ENCODE data around the gene ABL2.

The ABL2 gene

GRCh38 chr1:179126338-179127060, 103.0 kb downstream of the ABL2 start:
- Histone ChIP-seq H3K27me3 (ENCODE audit: control insufficient read depth, insufficient read depth, low read length) (no peaks in the 10 kb centered on the region), H3K9me3 (ENCODE audit: control insufficient read depth, insufficient read depth, low read length) (no peaks in the 10 kb centered on the region), H3K4me1 (ENCODE audit: control insufficient read depth, insufficient read depth, low read length) (no peaks in the 10 kb centered on the region), H3K4me3 (ENCODE audit: low read depth, low read length) (no peak overlapping the region), H3K9ac (ENCODE audit: low read depth, low read length) (no peak overlapping the region), H3K36me3 (ENCODE audit: control insufficient read depth, insufficient read depth, low read length) (no peaks in the 10 kb centered on the region)

GRCh38 chr1:179124873-179125272, 104.6 kb downstream of the ABL2 start:
- no peak overlapping the region for H3K4me3 ChIP-seq (ENCODE audit: low read depth, low read length)
- no peaks in the 10 kb centered on the region for H3K36me3 ChIP-seq (ENCODE audit: control insufficient read depth, insufficient read depth, low read length)
- no peaks in the 10 kb centered on the region for H3K27me3 ChIP-seq (ENCODE audit: control insufficient read depth, insufficient read depth, low read length)
- no peaks in the 10 kb centered on the region for H3K9me3 ChIP-seq (ENCODE audit: control insufficient read depth, insufficient read depth, low read length)
- no peaks in the 10 kb centered on the region for H3K4me1 ChIP-seq (ENCODE audit: control insufficient read depth, insufficient read depth, low read length)
- H3K9ac ChIP-seq (ENCODE audit: low read depth, low read length), result no peak overlapping the region

GRCh38 chr1:179121159-179121938, 108.1 kb downstream of the ABL2 start:
- Histone ChIP-seq H3K9me3 (ENCODE audit: control insufficient read depth, insufficient read depth, low read length) (no peaks in the 10 kb centered on the region), H3K4me3 (ENCODE audit: low read depth, low read length) (no peak overlapping the region), H3K4me1 (ENCODE audit: control insufficient read depth, insufficient read depth, low read length) (peaks cover 4% of the 10 kb centered on the region), H3K9ac (ENCODE audit: low read depth, low read length) (no peak overlapping the region), H3K36me3 (ENCODE audit: control insufficient read depth, insufficient read depth, low read length) (no peaks in the 10 kb centered on the region), H3K27me3 (ENCODE audit: control insufficient read depth, insufficient read depth, low read length) (no peaks in the 10 kb centered on the region)

GRCh38 chr1:179120736-179121135, 108.7 kb downstream of the ABL2 start:
- no peaks in the 10 kb centered on the region for H3K9me3 ChIP-seq (ENCODE audit: control insufficient read depth, insufficient read depth, low read length)
- no peaks in the 10 kb centered on the region for H3K27me3 ChIP-seq (ENCODE audit: control insufficient read depth, insufficient read depth, low read length)
- peaks cover 4% of the 10 kb centered on the region for H3K4me1 ChIP-seq (ENCODE audit: control insufficient read depth, insufficient read depth, low read length)
- H3K36me3 ChIP-seq (ENCODE audit: control insufficient read depth, insufficient read depth, low read length), result no peaks in the 10 kb centered on the region
- no peak overlapping the region for H3K9ac ChIP-seq (ENCODE audit: low read depth, low read length)
- H3K4me3 ChIP-seq (ENCODE audit: low read depth, low read length), result no peak overlapping the region

- Histone ChIP-seq H3K4me1 (ENCODE audit: control insufficient read depth, insufficient read depth, low read length) (peaks cover 4% of the 10 kb centered on the region), H3K27me3 (ENCODE audit: control insufficient read depth, insufficient read depth, low read length) (no peaks in the 10 kb centered on the region), H3K4me3 (ENCODE audit: low read depth, low read length) (no peak overlapping the region), H3K9me3 (ENCODE audit: control insufficient read depth, insufficient read depth, low read length) (no peaks in the 10 kb centered on the region), H3K36me3 (ENCODE audit: control insufficient read depth, insufficient read depth, low read length) (no peaks in the 10 kb centered on the region), H3K9ac (ENCODE audit: low read depth, low read length) (no peak overlapping the region)
Observed at GRCh38 chr1:179119513-179119912, 110.0 kb downstream of the ABL2 start.

- Histone ChIP-seq H3K4me1 (ENCODE audit: control insufficient read depth, insufficient read depth, low read length) (peaks cover 4% of the 10 kb centered on the region), H3K27me3 (ENCODE audit: control insufficient read depth, insufficient read depth, low read length) (no peaks in the 10 kb centered on the region), H3K36me3 (ENCODE audit: control insufficient read depth, insufficient read depth, low read length) (peaks cover 8% of the 10 kb centered on the region), H3K9ac (ENCODE audit: low read depth, low read length) (no peak overlapping the region), H3K9me3 (ENCODE audit: control insufficient read depth, insufficient read depth, low read length) (no peaks in the 10 kb centered on the region), H3K4me3 (ENCODE audit: low read depth, low read length) (no peak overlapping the region)
Observed at GRCh38 chr1:179115181-179115580, 114.3 kb downstream of the ABL2 start.

GRCh38 chr1:179108644-179109043, 120.8 kb downstream of the ABL2 start:
- Histone ChIP-seq H3K27me3 (ENCODE audit: control insufficient read depth, insufficient read depth, low read length) (no peaks in the 10 kb centered on the region), H3K36me3 (ENCODE audit: control insufficient read depth, insufficient read depth, low read length) (peaks cover 22% of the 10 kb centered on the region), H3K4me3 (ENCODE audit: low read depth, low read length) (no peak overlapping the region), H3K9me3 (ENCODE audit: control insufficient read depth, insufficient read depth, low read length) (no peaks in the 10 kb centered on the region), H3K9ac (ENCODE audit: low read depth, low read length) (no peak overlapping the region), H3K4me1 (ENCODE audit: control insufficient read depth, insufficient read depth, low read length) (peaks cover 8% of the 10 kb centered on the region)

- Histone ChIP-seq H3K4me1 (ENCODE audit: control insufficient read depth, insufficient read depth, low read length) (peaks cover 8% of the 10 kb centered on the region), H3K27me3 (ENCODE audit: control insufficient read depth, insufficient read depth, low read length) (no peaks in the 10 kb centered on the region), H3K36me3 (ENCODE audit: control insufficient read depth, insufficient read depth, low read length) (peaks cover 22% of the 10 kb centered on the region), H3K4me3 (ENCODE audit: low read depth, low read length) (no peak overlapping the region), H3K9ac (ENCODE audit: low read depth, low read length) (no peak overlapping the region), H3K9me3 (ENCODE audit: control insufficient read depth, insufficient read depth, low read length) (no peaks in the 10 kb centered on the region)
Observed at GRCh38 chr1:179107706-179108629, 121.5 kb downstream of the ABL2 start.

GRCh38 chr1:179105393-179105792, 124.1 kb downstream of the ABL2 start:
- H3K36me3 ChIP-seq (ENCODE audit: control insufficient read depth, insufficient read depth, low read length), result peaks cover 16% of the 10 kb centered on the region
- H3K9ac ChIP-seq (ENCODE audit: low read depth, low read length), result no peak overlapping the region
- H3K4me1 ChIP-seq (ENCODE audit: control insufficient read depth, insufficient read depth, low read length), result peaks cover 8% of the 10 kb centered on the region
- no peak overlapping the region for H3K4me3 ChIP-seq (ENCODE audit: low read depth, low read length)
- no peaks in the 10 kb centered on the region for H3K27me3 ChIP-seq (ENCODE audit: control insufficient read depth, insufficient read depth, low read length)
- H3K9me3 ChIP-seq (ENCODE audit: control insufficient read depth, insufficient read depth, low read length), result no peaks in the 10 kb centered on the region

- no peak overlapping the region for H3K9ac ChIP-seq (ENCODE audit: low read depth, low read length)
- H3K4me3 ChIP-seq (ENCODE audit: low read depth, low read length), result no peak overlapping the region
- H3K36me3 ChIP-seq (ENCODE audit: control insufficient read depth, insufficient read depth, low read length), result peaks cover 12% of the 10 kb centered on the region
- H3K4me1 ChIP-seq (ENCODE audit: control insufficient read depth, insufficient read depth, low read length), result peaks cover 8% of the 10 kb centered on the region
- H3K27me3 ChIP-seq (ENCODE audit: control insufficient read depth, insufficient read depth, low read length), result no peaks in the 10 kb centered on the region
- H3K9me3 ChIP-seq (ENCODE audit: control insufficient read depth, insufficient read depth, low read length), result no peaks in the 10 kb centered on the region
Observed at GRCh38 chr1:179104611-179105250, 124.7 kb downstream of the ABL2 start.

GRCh38 chr1:179103999-179104398, 125.5 kb downstream of the ABL2 start:
- H3K9ac ChIP-seq (ENCODE audit: low read depth, low read length), result no peak overlapping the region
- H3K27me3 ChIP-seq (ENCODE audit: control insufficient read depth, insufficient read depth, low read length), result no peaks in the 10 kb centered on the region
- H3K4me3 ChIP-seq (ENCODE audit: low read depth, low read length), result no peak overlapping the region
- H3K36me3 ChIP-seq (ENCODE audit: control insufficient read depth, insufficient read depth, low read length), result peaks cover 8% of the 10 kb centered on the region
- H3K9me3 ChIP-seq (ENCODE audit: control insufficient read depth, insufficient read depth, low read length), result no peaks in the 10 kb centered on the region
- H3K4me1 ChIP-seq (ENCODE audit: control insufficient read depth, insufficient read depth, low read length), result peaks cover 12% of the 10 kb centered on the region

Measured in iPS-15b (cell line).